GM03348 (cell line): ENCODE data around the gene XAF1.
A peak's percentile ranks its signal among the peaks of the same experiment; 100 is the strongest.
"Not testable (repeated sequence)": the region's sequence is repeated elsewhere in the genome, so short reads cannot be mapped to it uniquely, and the experiment has no call there.

ENCODE experiments used
- DNase-seq: peaks from one replicate; pipeline ENCODE4 v3.0.0; 2012; ENCODE audit warnings: low spot score

Gene XAF1

GRCh38 chr17:6800422-6801027 lies 44.7 kb downstream of the XAF1 start:
- no peak for DNase-seq

GRCh38 chr17:6811510-6811909 lies 55.7 kb downstream of the XAF1 start:
- DNase-seq: no peak

GRCh38 chr17:6812295-6812694 lies 56.4 kb downstream of the XAF1 start:
- DNase-seq: no peak

- DNase-seq: no peak
These were observed 59.9 kb downstream of the XAF1 start for GRCh38 chr17:6815775-6816174.

- not testable (repeated sequence) for DNase-seq
These were observed 60.5 kb downstream of the XAF1 start for GRCh38 chr17:6816368-6816767.

GRCh38 chr17:6818938-6819337 lies 63.1 kb downstream of the XAF1 start:
- DNase-seq: no peak

GRCh38 chr17:6823011-6823442 lies 67.2 kb downstream of the XAF1 start:
- DNase-seq: peak; percentile 56
